ENCODE results near the gene SYNPO2.
A peak's percentile ranks its signal among the peaks of the same experiment; 100 is the strongest.

SYNPO2 gene, protein sequence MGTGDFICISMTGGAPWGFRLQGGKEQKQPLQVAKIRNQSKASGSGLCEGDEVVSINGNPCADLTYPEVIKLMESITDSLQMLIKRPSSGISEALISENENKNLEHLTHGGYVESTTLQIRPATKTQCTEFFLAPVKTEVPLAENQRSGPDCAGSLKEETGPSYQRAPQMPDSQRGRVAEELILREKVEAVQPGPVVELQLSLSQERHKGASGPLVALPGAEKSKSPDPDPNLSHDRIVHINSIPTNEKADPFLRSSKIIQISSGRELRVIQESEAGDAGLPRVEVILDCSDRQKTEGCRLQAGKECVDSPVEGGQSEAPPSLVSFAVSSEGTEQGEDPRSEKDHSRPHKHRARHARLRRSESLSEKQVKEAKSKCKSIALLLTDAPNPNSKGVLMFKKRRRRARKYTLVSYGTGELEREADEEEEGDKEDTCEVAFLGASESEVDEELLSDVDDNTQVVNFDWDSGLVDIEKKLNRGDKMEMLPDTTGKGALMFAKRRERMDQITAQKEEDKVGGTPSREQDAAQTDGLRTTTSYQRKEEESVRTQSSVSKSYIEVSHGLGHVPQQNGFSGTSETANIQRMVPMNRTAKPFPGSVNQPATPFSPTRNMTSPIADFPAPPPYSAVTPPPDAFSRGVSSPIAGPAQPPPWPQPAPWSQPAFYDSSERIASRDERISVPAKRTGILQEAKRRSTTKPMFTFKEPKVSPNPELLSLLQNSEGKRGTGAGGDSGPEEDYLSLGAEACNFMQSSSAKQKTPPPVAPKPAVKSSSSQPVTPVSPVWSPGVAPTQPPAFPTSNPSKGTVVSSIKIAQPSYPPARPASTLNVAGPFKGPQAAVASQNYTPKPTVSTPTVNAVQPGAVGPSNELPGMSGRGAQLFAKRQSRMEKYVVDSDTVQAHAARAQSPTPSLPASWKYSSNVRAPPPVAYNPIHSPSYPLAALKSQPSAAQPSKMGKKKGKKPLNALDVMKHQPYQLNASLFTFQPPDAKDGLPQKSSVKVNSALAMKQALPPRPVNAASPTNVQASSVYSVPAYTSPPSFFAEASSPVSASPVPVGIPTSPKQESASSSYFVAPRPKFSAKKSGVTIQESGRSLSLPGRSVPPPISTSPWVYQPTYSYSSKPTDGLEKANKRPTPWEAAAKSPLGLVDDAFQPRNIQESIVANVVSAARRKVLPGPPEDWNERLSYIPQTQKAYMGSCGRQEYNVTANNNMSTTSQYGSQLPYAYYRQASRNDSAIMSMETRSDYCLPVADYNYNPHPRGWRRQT

DNA sequence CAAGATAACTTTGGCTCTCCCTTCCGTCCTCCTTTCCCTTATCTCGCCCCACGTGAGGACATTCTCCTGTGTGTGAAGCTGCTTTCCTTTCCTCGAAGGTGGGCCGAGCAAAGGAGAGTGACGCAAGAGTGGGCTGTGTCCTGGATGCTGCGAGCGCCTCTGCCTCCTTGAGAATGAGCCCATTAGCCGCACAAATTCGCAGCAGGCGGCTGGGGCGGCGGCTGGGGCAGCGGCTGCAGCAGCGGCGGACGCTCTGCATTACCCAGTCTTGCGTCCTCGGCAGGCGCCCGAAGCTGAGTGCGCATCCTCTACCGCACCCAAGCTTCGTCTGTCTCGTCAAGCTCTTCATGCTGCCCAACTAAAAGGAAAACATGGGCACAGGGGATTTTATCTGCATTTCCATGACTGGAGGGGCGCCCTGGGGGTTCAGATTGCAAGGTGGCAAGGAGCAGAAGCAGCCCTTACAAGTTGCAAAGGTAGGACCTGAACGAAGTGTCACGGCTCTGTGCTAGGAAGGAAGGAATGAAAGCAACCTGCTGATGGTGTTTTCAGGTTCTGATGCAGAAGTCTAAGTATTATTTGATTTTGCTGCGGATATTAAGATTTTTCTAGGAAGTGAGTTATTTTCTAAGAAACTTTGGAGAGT, at the start of gene SYNPO2:
TSS of gene SYNPO2 (plus strand) at position 189 of the 646 bp plus-strand sequence. CDS start at position 372, 183 bp downstream.
- Mint-ChIP-seq H3K27me3 (ENCODE audit: low read depth) (peaks cover 52% of the 10 kb centered on the region), H3K36me3 (ENCODE audit: low read depth) (no peaks in the 10 kb centered on the region), H3K4me1 (ENCODE audit: low read depth) (peaks cover 19% of the 10 kb centered on the region), H3K27ac (no peak within 1 kb of the TSS), H3K4me3 (peak within 1 kb of the TSS; percentile 80), H3K9me3 (no peaks in the 10 kb centered on the region)

DNA sequence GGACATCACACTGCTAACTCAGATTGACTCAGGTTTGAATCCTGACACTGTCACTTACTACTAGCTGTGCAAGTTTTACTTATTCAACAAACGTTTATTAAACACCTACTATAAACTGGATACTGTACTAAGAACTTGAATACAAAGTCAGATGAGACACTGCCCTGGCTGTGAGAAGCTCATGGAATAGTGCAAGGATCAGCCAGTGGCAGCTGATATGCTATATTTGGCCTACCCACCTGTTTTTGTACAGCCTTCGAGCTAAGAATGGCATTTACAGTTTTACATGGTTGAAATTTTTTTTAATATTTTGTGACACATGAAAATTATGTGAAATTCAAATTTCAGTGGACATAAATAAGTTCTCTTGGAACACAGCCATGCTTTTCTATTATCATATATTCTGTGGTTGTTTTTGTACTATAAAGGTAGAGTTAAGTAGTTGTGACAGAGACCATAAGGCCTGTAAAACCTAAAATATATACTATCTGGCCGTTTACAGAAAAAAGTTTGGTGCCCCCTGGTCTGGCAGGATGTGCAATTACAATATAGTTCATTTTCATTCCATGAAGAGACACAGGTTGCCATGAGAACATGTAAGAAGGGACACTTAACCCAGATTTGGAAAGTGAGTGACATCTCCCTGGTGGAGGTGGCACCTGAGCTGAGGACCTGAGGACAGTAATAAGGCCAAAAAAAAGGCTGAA, 49.3 kb upstream of the SYNPO2 start:
- no peak overlapping the region for H3K27ac Mint-ChIP-seq
- H3K4me1 Mint-ChIP-seq (ENCODE audit: low read depth) = peaks cover 9% of the 10 kb centered on the region
- no peak overlapping the region for H3K4me3 Mint-ChIP-seq

DNA sequence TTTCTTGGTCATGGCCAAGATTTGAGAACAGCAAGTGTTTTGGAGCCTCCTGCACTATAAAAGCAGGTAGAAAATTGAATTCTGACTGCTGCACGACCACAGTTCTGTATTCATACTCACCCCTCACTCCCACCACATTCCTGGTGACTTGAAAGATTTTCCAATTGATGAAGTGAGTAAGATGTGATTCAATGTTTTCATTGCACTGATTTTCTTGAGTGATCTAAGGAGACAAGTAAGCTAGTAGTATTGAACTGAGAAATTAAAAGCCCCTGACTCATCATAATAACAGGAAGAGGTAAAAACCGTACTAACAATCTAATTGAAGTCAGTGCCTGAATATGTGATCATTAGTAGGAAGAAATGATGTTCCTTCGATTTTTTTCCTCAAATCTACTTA, 46.6 kb upstream of the SYNPO2 start:
- Mint-ChIP-seq H3K27me3 (ENCODE audit: low read depth) (peaks cover 29% of the 10 kb centered on the region), H3K4me1 (ENCODE audit: low read depth) (no peaks in the 10 kb centered on the region), H3K4me3 (no peak overlapping the region), H3K9me3 (no peaks in the 10 kb centered on the region), H3K36me3 (ENCODE audit: low read depth) (no peaks in the 10 kb centered on the region), H3K27ac (no peak overlapping the region)

More for the DNA sequence above, 49.3 kb upstream of the SYNPO2 start:
- Mint-ChIP-seq H3K9me3 (no peaks in the 10 kb centered on the region), H3K36me3 (ENCODE audit: low read depth) (peaks cover 3% of the 10 kb centered on the region), H3K27me3 (ENCODE audit: low read depth) (peaks cover 15% of the 10 kb centered on the region)

DNA sequence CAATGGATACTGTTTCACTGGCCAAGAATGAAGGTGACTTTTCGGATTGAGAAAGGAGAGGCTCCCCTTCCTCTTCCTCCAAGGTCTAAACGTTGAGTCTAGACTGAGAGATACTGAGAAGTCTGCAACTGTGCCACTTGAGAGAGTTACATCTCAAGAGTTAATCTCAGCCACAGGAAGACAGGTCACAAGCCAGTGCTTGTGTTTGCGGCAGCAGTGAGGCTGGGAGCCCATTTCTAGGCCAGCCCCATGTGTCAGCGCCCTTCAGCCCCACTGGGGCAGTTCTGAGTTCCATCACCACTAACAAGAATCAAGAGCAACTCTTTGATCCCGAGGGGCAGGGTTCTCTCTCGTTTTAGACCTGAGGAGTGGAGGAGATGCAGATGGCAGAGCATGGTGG, 45.4 kb upstream of the SYNPO2 start:
- H3K9me3 Mint-ChIP-seq = no peaks in the 10 kb centered on the region
- H3K27ac Mint-ChIP-seq = no peak overlapping the region
- no peaks in the 10 kb centered on the region for H3K36me3 Mint-ChIP-seq (ENCODE audit: low read depth)
- peaks cover 37% of the 10 kb centered on the region for H3K27me3 Mint-ChIP-seq (ENCODE audit: low read depth)
- no peaks in the 10 kb centered on the region for H3K4me1 Mint-ChIP-seq (ENCODE audit: low read depth)
- H3K4me3 Mint-ChIP-seq = no peak overlapping the region

DNA sequence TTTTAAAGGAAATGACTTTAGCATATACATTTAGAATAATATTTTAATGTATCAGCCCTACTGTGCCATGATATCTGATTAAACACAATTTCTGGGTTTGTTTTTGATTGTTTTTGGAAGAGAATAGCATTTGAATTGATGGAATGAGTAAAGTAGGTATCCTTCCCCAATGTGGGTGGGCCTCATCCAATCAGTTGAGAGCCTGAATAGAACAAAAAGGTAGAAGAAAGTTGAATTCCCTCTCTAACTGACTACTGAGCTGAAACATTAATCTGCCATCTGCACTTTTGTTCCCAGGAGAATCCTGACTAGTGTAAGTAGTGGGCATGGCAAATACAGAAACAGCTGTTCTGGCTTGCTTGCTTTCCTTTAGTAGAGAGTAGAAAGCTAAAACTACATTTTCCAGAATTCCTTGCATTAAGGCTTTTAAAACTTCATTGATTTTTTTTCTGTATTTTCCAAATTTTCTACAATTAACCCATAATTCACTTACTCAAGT, 43.1 kb upstream of the SYNPO2 start:
- no peak overlapping the region for H3K27ac Mint-ChIP-seq
- peaks cover 5% of the 10 kb centered on the region for H3K9me3 Mint-ChIP-seq
- peaks cover 7% of the 10 kb centered on the region for H3K4me1 Mint-ChIP-seq (ENCODE audit: low read depth)
- H3K4me3 Mint-ChIP-seq = no peak overlapping the region
- peaks cover 30% of the 10 kb centered on the region for H3K27me3 Mint-ChIP-seq (ENCODE audit: low read depth)
- peaks cover 7% of the 10 kb centered on the region for H3K36me3 Mint-ChIP-seq (ENCODE audit: low read depth)

DNA sequence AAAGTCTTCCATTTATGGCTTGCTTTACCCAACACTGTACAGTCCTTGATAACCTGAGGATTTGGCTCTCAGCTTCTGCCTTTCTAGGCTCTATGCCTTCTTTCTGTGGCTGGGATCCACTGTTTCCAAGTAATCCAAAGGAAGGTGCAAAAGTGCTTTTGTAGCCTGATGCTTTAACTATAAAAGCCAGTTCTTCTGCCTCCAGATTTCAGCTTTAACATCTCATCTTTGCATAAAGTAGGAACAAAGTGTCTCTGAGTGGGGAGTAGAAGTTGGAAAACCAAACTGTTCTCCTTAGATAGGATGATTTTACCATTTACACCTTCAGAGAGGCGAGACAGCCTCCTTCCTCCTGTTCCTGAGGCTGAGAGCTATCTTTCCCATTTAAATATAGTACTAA, 41.7 kb upstream of the SYNPO2 start:
- peaks cover 9% of the 10 kb centered on the region for H3K36me3 Mint-ChIP-seq (ENCODE audit: low read depth)
- no peak overlapping the region for H3K27ac Mint-ChIP-seq
- peaks cover 24% of the 10 kb centered on the region for H3K27me3 Mint-ChIP-seq (ENCODE audit: low read depth)
- H3K4me1 Mint-ChIP-seq (ENCODE audit: low read depth) = peaks cover 13% of the 10 kb centered on the region
- H3K9me3 Mint-ChIP-seq = peaks cover 5% of the 10 kb centered on the region
- no peak overlapping the region for H3K4me3 Mint-ChIP-seq

DNA sequence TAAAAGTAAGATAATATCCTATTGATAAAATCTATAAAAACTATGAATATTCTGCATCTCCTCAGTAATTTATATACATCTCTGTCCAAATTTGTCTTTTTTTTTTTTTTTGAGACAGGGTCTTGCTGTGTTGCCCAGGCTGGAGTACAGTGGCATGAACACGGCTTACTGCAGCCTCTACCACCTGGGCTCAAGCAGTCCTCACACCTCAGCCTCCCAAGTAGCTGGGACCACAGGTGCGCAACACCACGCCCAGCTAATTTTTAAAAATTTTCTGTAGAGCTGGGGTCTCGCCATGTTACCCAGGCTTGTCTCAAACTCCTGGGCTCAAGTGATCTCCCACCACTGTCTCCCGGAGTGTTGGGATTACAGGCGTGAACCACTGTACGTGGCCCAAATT, 40.4 kb upstream of the SYNPO2 start:
- Mint-ChIP-seq H3K27me3 (ENCODE audit: low read depth) (peaks cover 24% of the 10 kb centered on the region), H3K4me1 (ENCODE audit: low read depth) (peaks cover 19% of the 10 kb centered on the region), H3K36me3 (ENCODE audit: low read depth) (peaks cover 15% of the 10 kb centered on the region), H3K4me3 (no peak overlapping the region), H3K27ac (no peak overlapping the region), H3K9me3 (peaks cover 5% of the 10 kb centered on the region)

DNA sequence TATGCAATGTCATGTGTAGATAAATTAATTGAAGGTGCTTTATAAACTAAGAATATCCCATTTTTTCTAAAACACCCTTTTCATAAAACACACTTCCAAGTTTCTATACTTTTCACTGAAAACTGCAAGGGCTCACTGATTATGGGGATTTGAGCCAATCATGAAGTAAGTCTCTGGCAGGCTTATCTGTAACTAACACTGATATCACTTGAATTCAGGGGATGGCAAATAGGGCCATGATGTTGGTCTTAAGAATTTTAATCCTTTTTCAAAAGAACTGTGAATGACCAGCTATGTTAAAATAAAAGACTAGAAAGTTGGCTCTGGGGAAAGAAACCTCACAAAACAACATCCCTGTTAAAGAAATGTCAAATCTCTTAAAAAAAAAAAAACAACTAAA, 39.8 kb upstream of the SYNPO2 start:
- H3K9me3 Mint-ChIP-seq = peaks cover 5% of the 10 kb centered on the region
- peaks cover 21% of the 10 kb centered on the region for H3K27me3 Mint-ChIP-seq (ENCODE audit: low read depth)
- H3K4me3 Mint-ChIP-seq = no peak overlapping the region
- H3K36me3 Mint-ChIP-seq (ENCODE audit: low read depth) = peaks cover 17% of the 10 kb centered on the region
- no peak overlapping the region for H3K27ac Mint-ChIP-seq
- peaks cover 19% of the 10 kb centered on the region for H3K4me1 Mint-ChIP-seq (ENCODE audit: low read depth)

DNA sequence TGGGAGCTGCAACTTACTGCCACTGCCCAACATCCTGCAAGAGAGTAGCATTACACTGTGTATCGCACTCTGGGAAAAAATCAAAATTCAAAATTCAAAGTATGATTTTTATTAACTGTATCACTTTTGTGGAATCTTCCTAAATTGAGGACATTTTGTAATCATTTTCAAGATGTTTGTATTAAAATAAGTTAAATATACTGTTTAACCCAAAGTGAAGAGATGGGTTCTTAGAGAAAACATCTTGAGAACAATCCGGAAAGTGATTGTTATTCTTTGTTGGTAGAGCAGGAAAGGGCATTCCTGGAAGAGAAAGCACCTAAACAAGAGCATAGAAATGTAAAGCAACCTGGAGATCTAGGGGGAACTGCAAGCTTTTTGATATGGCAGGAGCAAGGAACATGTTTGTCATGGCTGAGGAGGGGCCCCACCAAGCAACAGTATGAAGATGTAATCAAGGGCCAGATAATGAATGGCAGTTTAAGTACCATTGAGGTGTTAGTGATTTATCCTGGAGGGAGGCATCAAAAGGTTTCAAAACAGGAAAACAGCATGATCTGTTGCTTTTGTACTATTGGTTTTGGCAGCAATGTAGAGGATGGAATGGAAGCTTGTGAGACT, 38.7 kb upstream of the SYNPO2 start:
- peaks cover 22% of the 10 kb centered on the region for H3K4me1 Mint-ChIP-seq (ENCODE audit: low read depth)
- peaks cover 21% of the 10 kb centered on the region for H3K27me3 Mint-ChIP-seq (ENCODE audit: low read depth)
- peaks cover 5% of the 10 kb centered on the region for H3K9me3 Mint-ChIP-seq
- peaks cover 17% of the 10 kb centered on the region for H3K36me3 Mint-ChIP-seq (ENCODE audit: low read depth)
- peak overlapping the region; percentile 98 for H3K27ac Mint-ChIP-seq
- peak overlapping the region; percentile 98 for H3K4me3 Mint-ChIP-seq

DNA sequence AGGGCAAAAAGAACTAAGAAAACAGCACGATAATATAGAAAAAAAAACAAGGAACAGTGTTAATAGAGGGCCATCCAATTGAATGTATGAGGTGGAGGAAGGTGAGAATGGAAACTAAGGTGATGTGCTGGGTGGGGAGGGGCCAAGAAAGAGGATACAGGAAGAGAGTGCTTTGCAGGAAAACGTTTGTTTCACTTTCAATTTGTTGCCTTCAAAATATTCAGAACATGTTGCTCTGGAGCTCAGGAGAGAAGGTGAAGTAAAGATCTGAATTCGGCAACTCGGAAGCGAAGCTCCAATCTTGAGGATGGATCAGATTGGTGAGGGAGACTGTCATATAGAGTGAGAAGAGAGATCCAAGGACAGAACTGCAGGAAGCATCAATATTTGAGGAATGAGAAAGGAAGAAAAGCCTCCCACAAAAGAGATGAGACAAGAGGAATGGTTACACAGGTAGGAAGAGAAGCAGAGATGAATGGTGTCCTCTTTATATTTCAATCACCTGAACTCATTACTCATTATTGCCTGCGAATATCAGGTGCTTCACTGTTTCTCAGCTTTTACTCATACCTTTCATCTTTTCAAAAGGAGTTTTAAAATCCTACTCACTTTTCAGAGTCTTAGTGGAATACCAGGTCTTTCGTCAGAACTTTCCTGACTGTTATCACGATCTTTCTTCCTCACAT, 38.0 kb upstream of the SYNPO2 start:
- Mint-ChIP-seq H3K4me3 (peak overlapping the region; percentile 98), H3K27ac (peak overlapping the region; percentile 98), H3K36me3 (ENCODE audit: low read depth) (peaks cover 17% of the 10 kb centered on the region), H3K27me3 (ENCODE audit: low read depth) (peaks cover 19% of the 10 kb centered on the region), H3K9me3 (peaks cover 5% of the 10 kb centered on the region), H3K4me1 (ENCODE audit: low read depth) (peaks cover 22% of the 10 kb centered on the region)

DNA sequence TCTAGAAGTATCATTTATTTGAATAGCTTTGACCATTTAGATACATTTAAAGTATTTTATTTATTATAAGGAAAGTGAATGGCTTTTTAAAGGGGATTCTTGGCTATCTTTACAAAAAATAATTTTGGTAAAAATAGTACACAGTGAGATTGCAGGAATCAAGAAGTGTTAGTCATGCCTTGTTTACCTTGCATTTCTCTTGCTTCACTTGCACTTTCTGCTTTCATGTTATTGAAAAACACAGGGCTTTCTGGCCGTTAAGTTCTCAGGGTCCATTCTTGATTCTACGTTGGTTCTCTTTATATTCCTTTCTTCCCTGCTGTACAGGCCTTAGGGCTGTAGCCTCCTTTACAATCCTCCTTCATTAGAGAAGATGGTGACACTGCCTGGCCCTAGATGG, 30.9 kb upstream of the SYNPO2 start:
- no peak overlapping the region for H3K4me3 Mint-ChIP-seq
- peaks cover 3% of the 10 kb centered on the region for H3K4me1 Mint-ChIP-seq (ENCODE audit: low read depth)
- no peak overlapping the region for H3K27ac Mint-ChIP-seq

DNA sequence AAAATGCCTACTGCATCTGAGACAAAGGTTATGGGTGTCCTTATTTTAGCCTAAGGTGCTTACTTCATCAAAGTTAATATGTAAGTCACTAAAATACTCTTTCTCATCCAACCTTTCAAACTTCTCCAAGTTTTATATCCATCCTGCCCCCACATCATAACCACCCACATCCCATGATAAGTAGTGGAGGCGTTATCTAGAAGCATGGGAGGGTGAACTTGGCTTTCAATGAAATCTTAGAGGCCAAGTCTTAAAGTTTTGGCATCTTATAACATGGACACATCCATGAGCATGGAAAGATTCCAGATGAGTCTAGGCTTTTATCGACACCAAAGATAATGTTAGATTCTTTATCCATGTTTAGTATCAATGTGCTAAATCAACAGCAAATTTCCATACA, 29.9 kb upstream of the SYNPO2 start:
- Mint-ChIP-seq H3K9me3 (no peaks in the 10 kb centered on the region), H3K27me3 (ENCODE audit: low read depth) (peaks cover 10% of the 10 kb centered on the region), H3K4me3 (no peak overlapping the region), H3K27ac (no peak overlapping the region), H3K36me3 (ENCODE audit: low read depth) (no peaks in the 10 kb centered on the region), H3K4me1 (ENCODE audit: low read depth) (peaks cover 2% of the 10 kb centered on the region)

More for the DNA sequence above, 30.9 kb upstream of the SYNPO2 start:
- Mint-ChIP-seq H3K36me3 (ENCODE audit: low read depth) (peaks cover 3% of the 10 kb centered on the region), H3K9me3 (no peaks in the 10 kb centered on the region), H3K27me3 (ENCODE audit: low read depth) (peaks cover 5% of the 10 kb centered on the region)

All from T-helper 1 cell treated with Interleukin-12 subunit alpha and Interleukin-12 subunit beta and Interleukin-4 antibody, amounts not matched to agents 30 μg/mL and 1 μg/mL, for 36 hours (primary cell).